ENCODE measurements around the gene NCOA1.

GRCh38 chr2:24492421-24493279, 1.6 kb downstream of the NCOA1 start:
- TF ChIP-seq CTCF (IDR thresholded peaks at IDR 0.05) (no peak), POLR2A (IDR thresholded peaks at IDR 0.05) (no peak)

Data from testis (tissue), 2 donors.